ENCODE results near the gene ITGB8. TPM values are rescaled to one million over a fixed set of nuclear protein-coding genes. Genes with fewer than 3 reads are reported as not detected.

ITGB8 gene
- total RNA-seq, 4 donors from 2014 or later, result 0.31 to 0.90 (median 0.56) TPM

DNA sequence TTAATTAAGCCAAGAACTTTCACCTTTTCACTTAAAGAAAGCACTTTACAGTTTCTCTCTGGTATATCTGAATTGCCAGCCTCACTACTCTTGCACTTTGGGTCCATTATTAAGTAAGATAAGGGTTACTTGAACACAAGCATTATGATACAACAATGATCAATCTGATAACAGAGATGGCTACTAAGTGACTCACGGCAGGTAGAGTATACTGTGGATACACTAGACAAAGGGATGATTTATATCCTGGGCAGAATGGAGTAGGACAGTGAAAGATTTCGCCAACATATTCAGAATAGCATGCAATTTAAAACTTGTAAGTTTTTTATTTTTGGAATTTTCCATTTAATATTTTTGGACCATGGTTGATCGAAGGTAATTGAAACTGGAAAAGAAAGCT lies 34.3 kb upstream of the ITGB8 start:
- intact Hi-C loops (cut with DNase I; ENCODE audit: low total_unique reads) (no loop called here), in situ Hi-C loops (cut with MboI; ENCODE audit: low sequenced_read_pairs in 4 of 4) (no loop called here)
- no peaks in the 10 kb centered on the region for H3K27me3 ChIP-seq
- H3K4me1 ChIP-seq, result no peaks in the 10 kb centered on the region
- H3K4me3 ChIP-seq, result no peak overlapping the region
- TF ChIP-seq, protein P1, sequence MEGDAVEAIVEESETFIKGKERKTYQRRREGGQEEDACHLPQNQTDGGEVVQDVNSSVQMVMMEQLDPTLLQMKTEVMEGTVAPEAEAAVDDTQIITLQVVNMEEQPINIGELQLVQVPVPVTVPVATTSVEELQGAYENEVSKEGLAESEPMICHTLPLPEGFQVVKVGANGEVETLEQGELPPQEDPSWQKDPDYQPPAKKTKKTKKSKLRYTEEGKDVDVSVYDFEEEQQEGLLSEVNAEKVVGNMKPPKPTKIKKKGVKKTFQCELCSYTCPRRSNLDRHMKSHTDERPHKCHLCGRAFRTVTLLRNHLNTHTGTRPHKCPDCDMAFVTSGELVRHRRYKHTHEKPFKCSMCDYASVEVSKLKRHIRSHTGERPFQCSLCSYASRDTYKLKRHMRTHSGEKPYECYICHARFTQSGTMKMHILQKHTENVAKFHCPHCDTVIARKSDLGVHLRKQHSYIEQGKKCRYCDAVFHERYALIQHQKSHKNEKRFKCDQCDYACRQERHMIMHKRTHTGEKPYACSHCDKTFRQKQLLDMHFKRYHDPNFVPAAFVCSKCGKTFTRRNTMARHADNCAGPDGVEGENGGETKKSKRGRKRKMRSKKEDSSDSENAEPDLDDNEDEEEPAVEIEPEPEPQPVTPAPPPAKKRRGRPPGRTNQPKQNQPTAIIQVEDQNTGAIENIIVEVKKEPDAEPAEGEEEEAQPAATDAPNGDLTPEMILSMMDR (IDR thresholded peaks at IDR 0.05 in 4 of 5, conservative IDR thresholded peaks at IDR 0.05 in 1 of 5), result no peak
- no peak for TF ChIP-seq POLR2A (IDR thresholded peaks at IDR 0.05)
- H3K36me3 ChIP-seq, result no peaks in the 10 kb centered on the region
- no peak overlapping the region for H3K27ac ChIP-seq
- no peak for DNase-seq
- no peaks in the 10 kb centered on the region for H3K9me3 ChIP-seq
- no peak for ATAC-seq

DNA sequence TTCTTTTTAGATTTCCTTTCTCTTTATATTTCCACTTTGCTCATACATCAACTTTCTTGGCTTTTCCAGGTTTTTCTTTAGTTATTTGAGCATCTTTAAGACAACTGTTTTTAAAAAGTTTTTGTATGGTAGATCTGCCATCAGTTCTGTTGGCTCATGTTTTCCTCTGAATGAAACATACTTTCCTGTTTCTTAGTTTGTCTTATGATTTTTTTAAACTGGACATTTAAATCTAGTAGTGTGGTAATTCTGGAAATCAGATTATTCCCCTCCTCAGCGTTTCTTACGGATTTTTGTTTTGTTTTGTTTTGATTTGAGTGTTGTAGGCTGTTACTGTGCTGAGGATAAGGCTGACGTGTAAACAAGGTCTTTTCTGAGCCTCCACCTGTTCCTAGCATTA lies 33.8 kb upstream of the ITGB8 start:
- Histone ChIP-seq H3K4me3 (no peak overlapping the region), H3K27ac (no peak overlapping the region), H3K9me3 (no peaks in the 10 kb centered on the region), H3K36me3 (no peaks in the 10 kb centered on the region), H3K27me3 (no peaks in the 10 kb centered on the region), H3K4me1 (no peaks in the 10 kb centered on the region)
- intact Hi-C loops (cut with DNase I; ENCODE audit: low total_unique reads) (no loop called here), in situ Hi-C loops (cut with MboI; ENCODE audit: low sequenced_read_pairs in 4 of 4) (no loop called here)
- TF ChIP-seq, protein P1 (IDR thresholded peaks at IDR 0.05 in 4 of 5, conservative IDR thresholded peaks at IDR 0.05 in 1 of 5), result no peak
- TF ChIP-seq POLR2A (IDR thresholded peaks at IDR 0.05), result no peak
- ATAC-seq, result no peak
- DNase-seq, result no peak

DNA sequence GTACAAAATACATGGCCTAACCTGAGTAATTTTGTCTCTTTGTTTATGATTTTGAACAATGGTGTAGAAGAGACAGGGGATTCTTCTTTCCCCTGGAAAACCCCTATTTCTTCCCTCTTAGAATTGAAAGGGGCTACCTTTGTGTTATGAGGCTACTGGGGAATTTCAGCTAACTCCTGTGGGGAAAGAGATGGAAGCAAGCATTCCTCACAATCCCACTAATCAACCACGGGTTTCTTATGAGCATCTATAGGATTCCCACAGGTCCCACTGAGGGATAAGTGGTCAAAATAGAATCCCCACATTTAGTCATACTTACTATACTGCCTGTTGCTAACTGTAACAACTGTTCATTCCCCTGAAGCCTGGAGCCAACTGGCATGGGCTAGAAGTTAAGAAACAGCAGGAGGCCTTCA lies 32.2 kb upstream of the ITGB8 start:
- in situ Hi-C loops (cut with MboI; ENCODE audit: low sequenced_read_pairs in 4 of 4), result no loop called here
- TF ChIP-seq, protein P1 (IDR thresholded peaks at IDR 0.05 in 4 of 5, conservative IDR thresholded peaks at IDR 0.05 in 1 of 5), result no peak
- no peak for TF ChIP-seq POLR2A (IDR thresholded peaks at IDR 0.05)
- ATAC-seq (no peak), DNase-seq (no peak)
- Histone ChIP-seq H3K4me1 (no peaks in the 10 kb centered on the region), H3K9me3 (no peaks in the 10 kb centered on the region), H3K27ac (no peak overlapping the region), H3K36me3 (no peaks in the 10 kb centered on the region), H3K4me3 (no peak overlapping the region), H3K27me3 (no peaks in the 10 kb centered on the region)
- intact Hi-C loops (cut with DNase I; ENCODE audit: low total_unique reads), result no loop called here

DNA sequence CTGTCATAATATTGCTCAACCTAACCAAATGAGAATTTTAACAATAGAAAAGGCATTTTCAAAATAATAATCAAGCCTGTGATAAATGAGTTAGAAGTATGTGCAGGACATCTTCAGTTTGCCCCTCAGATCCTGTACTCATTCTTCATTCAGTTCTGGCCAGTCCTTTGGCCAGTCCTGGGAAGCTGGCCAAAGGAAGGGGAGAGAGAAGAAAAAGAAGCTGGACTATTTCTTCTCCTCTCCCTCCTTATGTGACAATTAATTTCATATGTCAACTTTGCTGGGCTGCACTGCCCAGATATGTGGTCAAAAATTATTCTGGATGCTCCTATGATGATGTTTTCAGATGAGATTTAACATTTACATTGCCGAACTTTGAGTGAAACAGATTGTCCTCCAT lies 31.6 kb upstream of the ITGB8 start:
- Histone ChIP-seq H3K4me3 (no peak overlapping the region), H3K27me3 (no peaks in the 10 kb centered on the region), H3K4me1 (no peaks in the 10 kb centered on the region), H3K36me3 (no peaks in the 10 kb centered on the region), H3K9me3 (no peaks in the 10 kb centered on the region), H3K27ac (no peak overlapping the region)
- in situ Hi-C loops (cut with MboI; ENCODE audit: low sequenced_read_pairs in 4 of 4), result no loop called here
- TF ChIP-seq POLR2A (IDR thresholded peaks at IDR 0.05), result no peak
- TF ChIP-seq, protein P1 (IDR thresholded peaks at IDR 0.05 in 4 of 5, conservative IDR thresholded peaks at IDR 0.05 in 1 of 5), result no peak
- intact Hi-C loops (cut with DNase I; ENCODE audit: low total_unique reads), result no loop called here
- no peak for DNase-seq
- ATAC-seq, result no peak

DNA sequence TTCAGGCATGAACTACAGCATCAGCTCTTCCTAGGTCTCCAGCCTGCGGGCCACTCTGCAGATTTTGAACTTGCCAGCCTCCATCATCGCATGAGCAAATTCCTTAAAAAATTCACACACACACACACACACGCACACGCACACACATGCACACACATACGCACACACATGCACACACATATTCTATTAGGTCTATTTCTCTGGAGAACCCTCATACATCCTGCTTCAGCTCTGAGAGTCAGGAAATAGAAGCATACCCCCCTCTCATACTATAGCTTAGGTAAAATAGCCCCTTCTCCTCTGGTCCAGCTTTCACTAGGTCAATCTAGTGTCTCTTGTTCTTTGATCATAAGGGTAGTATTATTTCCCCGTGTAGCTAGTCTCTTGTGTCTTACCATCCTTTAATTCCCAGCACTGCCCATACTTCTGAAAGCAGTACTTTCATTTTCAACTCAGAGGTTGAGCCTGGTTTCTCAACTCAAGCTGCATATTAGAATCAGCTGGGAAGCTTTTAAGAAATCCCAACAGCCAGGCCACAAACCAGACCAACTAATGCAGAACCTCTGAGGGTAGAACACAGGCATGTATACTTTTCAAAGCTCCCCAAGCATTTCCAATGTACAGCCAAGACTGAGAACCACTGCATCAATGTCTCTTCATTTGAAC lies 30.9 kb upstream of the ITGB8 start:
- no peaks in the 10 kb centered on the region for H3K27me3 ChIP-seq
- no peaks in the 10 kb centered on the region for H3K36me3 ChIP-seq
- ATAC-seq (no peak), DNase-seq (no peak)
- in situ Hi-C loops (cut with MboI; ENCODE audit: low sequenced_read_pairs in 4 of 4) (no loop called here), intact Hi-C loops (cut with DNase I; ENCODE audit: low total_unique reads) (no loop called here)
- no peaks in the 10 kb centered on the region for H3K4me1 ChIP-seq
- H3K4me3 ChIP-seq, result no peak overlapping the region
- H3K9me3 ChIP-seq, result no peaks in the 10 kb centered on the region
- TF ChIP-seq, protein P1 (IDR thresholded peaks at IDR 0.05 in 4 of 5, conservative IDR thresholded peaks at IDR 0.05 in 1 of 5), result no peak
- no peak for TF ChIP-seq POLR2A (IDR thresholded peaks at IDR 0.05)
- H3K27ac ChIP-seq, result no peak overlapping the region

Data from gastrocnemius medialis (tissue), 4 donors.